Measurements from ENCODE around the gene COX7A2L.
A peak's percentile ranks its signal among the peaks of the same experiment; 100 is the strongest.

COX7A2L gene

GRCh38 chr2:42376758-42377157 lies 15.7 kb upstream of the COX7A2L start:
- Mint-ChIP-seq H3K27ac (no peak overlapping the region), H3K9me3 (ENCODE audit: low read depth) (no peaks in the 10 kb centered on the region), H3K27me3 (no peaks in the 10 kb centered on the region), H3K4me1 (ENCODE audit: low read depth) (no peaks in the 10 kb centered on the region), H3K4me3 (no peak overlapping the region), H3K36me3 (no peaks in the 10 kb centered on the region)

GRCh38 chr2:42372474-42373200 lies 11.6 kb upstream of the COX7A2L start:
- Mint-ChIP-seq H3K4me3 (no peak overlapping the region), H3K36me3 (no peaks in the 10 kb centered on the region), H3K27ac (no peak overlapping the region), H3K27me3 (no peaks in the 10 kb centered on the region), H3K4me1 (ENCODE audit: low read depth) (peaks cover 5% of the 10 kb centered on the region), H3K9me3 (ENCODE audit: low read depth) (no peaks in the 10 kb centered on the region)

GRCh38 chr2:42371611-42372473 lies 10.8 kb upstream of the COX7A2L start:
- Mint-ChIP-seq H3K27me3 (no peaks in the 10 kb centered on the region), H3K4me1 (ENCODE audit: low read depth) (peaks cover 5% of the 10 kb centered on the region), H3K36me3 (no peaks in the 10 kb centered on the region), H3K9me3 (ENCODE audit: low read depth) (no peaks in the 10 kb centered on the region), H3K27ac (no peak overlapping the region), H3K4me3 (no peak overlapping the region)

- H3K27ac Mint-ChIP-seq, result no peak overlapping the region
- no peaks in the 10 kb centered on the region for H3K27me3 Mint-ChIP-seq
- H3K9me3 Mint-ChIP-seq (ENCODE audit: low read depth), result no peaks in the 10 kb centered on the region
- H3K36me3 Mint-ChIP-seq, result no peaks in the 10 kb centered on the region
- H3K4me3 Mint-ChIP-seq, result no peak overlapping the region
- H3K4me1 Mint-ChIP-seq (ENCODE audit: low read depth), result peaks cover 5% of the 10 kb centered on the region
These were observed 8.7 kb upstream of the COX7A2L start for GRCh38 chr2:42369532-42370229.

- Mint-ChIP-seq H3K4me3 (no peak overlapping the region), H3K36me3 (no peaks in the 10 kb centered on the region), H3K27ac (no peak overlapping the region), H3K9me3 (ENCODE audit: low read depth) (no peaks in the 10 kb centered on the region), H3K4me1 (ENCODE audit: low read depth) (peaks cover 5% of the 10 kb centered on the region), H3K27me3 (no peaks in the 10 kb centered on the region)
These were observed 8.0 kb upstream of the COX7A2L start for GRCh38 chr2:42368817-42369531.

GRCh38 chr2:42367835-42368234 lies 6.8 kb upstream of the COX7A2L start:
- Mint-ChIP-seq H3K27me3 (no peaks in the 10 kb centered on the region), H3K9me3 (ENCODE audit: low read depth) (no peaks in the 10 kb centered on the region), H3K27ac (no peak overlapping the region), H3K4me1 (ENCODE audit: low read depth) (peaks cover 5% of the 10 kb centered on the region), H3K36me3 (no peaks in the 10 kb centered on the region), H3K4me3 (no peak overlapping the region)

- no peak overlapping the region for H3K4me3 Mint-ChIP-seq
- H3K36me3 Mint-ChIP-seq, result no peaks in the 10 kb centered on the region
- H3K4me1 Mint-ChIP-seq (ENCODE audit: low read depth), result peaks cover 16% of the 10 kb centered on the region
- H3K27ac Mint-ChIP-seq, result no peak overlapping the region
- no peaks in the 10 kb centered on the region for H3K27me3 Mint-ChIP-seq
- no peaks in the 10 kb centered on the region for H3K9me3 Mint-ChIP-seq (ENCODE audit: low read depth)
These were observed 5.4 kb upstream of the COX7A2L start for GRCh38 chr2:42366411-42366810.

GRCh38 chr2:42364658-42365057 lies 3.6 kb upstream of the COX7A2L start:
- Mint-ChIP-seq H3K27me3 (no peaks in the 10 kb centered on the region), H3K36me3 (no peaks in the 10 kb centered on the region), H3K9me3 (ENCODE audit: low read depth) (no peaks in the 10 kb centered on the region), H3K27ac (no peak overlapping the region), H3K4me1 (ENCODE audit: low read depth) (peaks cover 23% of the 10 kb centered on the region), H3K4me3 (no peak overlapping the region)

- Mint-ChIP-seq H3K9me3 (ENCODE audit: low read depth) (no peaks in the 10 kb centered on the region), H3K27ac (no peak overlapping the region), H3K27me3 (no peaks in the 10 kb centered on the region), H3K4me1 (ENCODE audit: low read depth) (peaks cover 32% of the 10 kb centered on the region), H3K36me3 (no peaks in the 10 kb centered on the region), H3K4me3 (no peak overlapping the region)
These were observed 2.4 kb upstream of the COX7A2L start for GRCh38 chr2:42363413-42363812.

GRCh38 chr2:42361728-42362283 lies 789 bp upstream of the COX7A2L start:
- Mint-ChIP-seq H3K4me1 (ENCODE audit: low read depth) (peaks cover 45% of the 10 kb centered on the region), H3K36me3 (peaks cover 6% of the 10 kb centered on the region), H3K27ac (peak overlapping the region; percentile 99), H3K27me3 (no peaks in the 10 kb centered on the region), H3K9me3 (ENCODE audit: low read depth) (no peaks in the 10 kb centered on the region), H3K4me3 (peak overlapping the region; percentile 98)

GRCh38 chr2:42360493-42360889 lies 526 bp downstream of the COX7A2L start:
- Mint-ChIP-seq H3K27ac (peak overlapping the region; percentile 99), H3K4me1 (ENCODE audit: low read depth) (peaks cover 54% of the 10 kb centered on the region), H3K36me3 (peaks cover 9% of the 10 kb centered on the region), H3K4me3 (peak overlapping the region; percentile 98), H3K27me3 (no peaks in the 10 kb centered on the region), H3K9me3 (ENCODE audit: low read depth) (no peaks in the 10 kb centered on the region)

GRCh38 chr2:42359965-42360483 lies 993 bp downstream of the COX7A2L start:
- peak overlapping the region; percentile 99 for H3K27ac Mint-ChIP-seq
- H3K27me3 Mint-ChIP-seq, result no peaks in the 10 kb centered on the region
- H3K4me3 Mint-ChIP-seq, result peak overlapping the region; percentile 98
- peaks cover 9% of the 10 kb centered on the region for H3K36me3 Mint-ChIP-seq
- H3K9me3 Mint-ChIP-seq (ENCODE audit: low read depth), result no peaks in the 10 kb centered on the region
- H3K4me1 Mint-ChIP-seq (ENCODE audit: low read depth), result peaks cover 57% of the 10 kb centered on the region

GRCh38 chr2:42359304-42359964 lies 1.6 kb downstream of the COX7A2L start:
- no peaks in the 10 kb centered on the region for H3K9me3 Mint-ChIP-seq (ENCODE audit: low read depth)
- peaks cover 9% of the 10 kb centered on the region for H3K36me3 Mint-ChIP-seq
- H3K27ac Mint-ChIP-seq, result peak overlapping the region; percentile 99
- H3K4me1 Mint-ChIP-seq (ENCODE audit: low read depth), result peaks cover 63% of the 10 kb centered on the region
- H3K27me3 Mint-ChIP-seq, result no peaks in the 10 kb centered on the region
- H3K4me3 Mint-ChIP-seq, result peak overlapping the region; percentile 98
